ENCODE data around the gene CSF3R. TPM values are rescaled to one million over a fixed set of nuclear protein-coding genes. Genes with fewer than 3 reads are reported as not detected.

CSF3R gene
- total RNA-seq, 1 donor from 2014 or later = not detected

DNA sequence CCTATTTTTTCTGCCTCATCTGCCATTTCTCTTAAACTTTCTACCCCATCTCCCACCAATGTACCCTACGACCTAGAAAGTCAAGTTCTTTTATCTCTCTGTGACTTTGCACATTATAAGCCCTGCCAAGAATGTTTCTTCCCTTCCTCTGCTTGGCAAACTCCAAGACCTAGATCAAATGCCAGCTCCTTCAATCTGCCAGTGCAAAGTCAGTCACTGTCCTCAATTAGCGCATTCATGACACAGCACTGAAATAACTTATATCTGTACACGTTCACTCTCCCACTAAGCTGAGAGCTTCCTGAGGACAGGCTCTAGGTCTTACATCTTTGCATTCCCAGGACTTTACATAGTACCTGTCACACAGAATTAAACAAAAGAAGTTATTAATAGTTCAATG lies 63.6 kb downstream of the CSF3R start:
- no peak for DNase-seq
- TF ChIP-seq, protein P1, sequence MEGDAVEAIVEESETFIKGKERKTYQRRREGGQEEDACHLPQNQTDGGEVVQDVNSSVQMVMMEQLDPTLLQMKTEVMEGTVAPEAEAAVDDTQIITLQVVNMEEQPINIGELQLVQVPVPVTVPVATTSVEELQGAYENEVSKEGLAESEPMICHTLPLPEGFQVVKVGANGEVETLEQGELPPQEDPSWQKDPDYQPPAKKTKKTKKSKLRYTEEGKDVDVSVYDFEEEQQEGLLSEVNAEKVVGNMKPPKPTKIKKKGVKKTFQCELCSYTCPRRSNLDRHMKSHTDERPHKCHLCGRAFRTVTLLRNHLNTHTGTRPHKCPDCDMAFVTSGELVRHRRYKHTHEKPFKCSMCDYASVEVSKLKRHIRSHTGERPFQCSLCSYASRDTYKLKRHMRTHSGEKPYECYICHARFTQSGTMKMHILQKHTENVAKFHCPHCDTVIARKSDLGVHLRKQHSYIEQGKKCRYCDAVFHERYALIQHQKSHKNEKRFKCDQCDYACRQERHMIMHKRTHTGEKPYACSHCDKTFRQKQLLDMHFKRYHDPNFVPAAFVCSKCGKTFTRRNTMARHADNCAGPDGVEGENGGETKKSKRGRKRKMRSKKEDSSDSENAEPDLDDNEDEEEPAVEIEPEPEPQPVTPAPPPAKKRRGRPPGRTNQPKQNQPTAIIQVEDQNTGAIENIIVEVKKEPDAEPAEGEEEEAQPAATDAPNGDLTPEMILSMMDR (IDR thresholded peaks at IDR 0.05; ENCODE audit: partially characterized antibody, unreplicated experiment) = no peak
- H3K27me3 Mint-ChIP-seq (ENCODE audit: unreplicated experiment) = no peaks in the 10 kb centered on the region
- H3K4me1 Mint-ChIP-seq (ENCODE audit: low read depth, unreplicated experiment) = peaks cover 3% of the 10 kb centered on the region
- no peak overlapping the region for H3K4me3 Mint-ChIP-seq (ENCODE audit: unreplicated experiment)
- no peaks in the 10 kb centered on the region for H3K36me3 Mint-ChIP-seq (ENCODE audit: unreplicated experiment)
- no peak overlapping the region for H3K27ac Mint-ChIP-seq (ENCODE audit: unreplicated experiment)
- H3K9me3 Mint-ChIP-seq (ENCODE audit: unreplicated experiment) = no peaks in the 10 kb centered on the region

DNA sequence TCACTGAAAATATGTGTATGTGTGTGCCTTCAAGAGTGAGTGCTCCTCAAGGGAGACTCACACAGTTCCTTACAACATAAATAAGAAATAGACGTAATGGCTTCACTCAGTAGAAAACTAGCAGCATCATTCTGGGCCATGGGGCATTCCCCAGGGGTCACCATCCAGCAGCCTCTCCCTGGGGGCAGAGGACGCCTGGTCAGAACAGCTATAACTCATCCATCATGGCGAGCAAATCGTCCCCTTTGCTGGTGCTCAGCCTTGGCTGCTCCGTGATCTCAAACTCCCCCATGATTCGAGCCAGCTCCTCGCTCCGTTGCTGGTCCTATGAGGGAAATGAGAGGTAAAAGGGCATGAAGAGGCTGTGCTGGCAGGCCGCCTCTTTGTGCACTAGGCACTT lies 64.8 kb downstream of the CSF3R start:
- no peak overlapping the region for H3K4me3 Mint-ChIP-seq (ENCODE audit: unreplicated experiment)
- DNase-seq = no peak
- no peaks in the 10 kb centered on the region for H3K9me3 Mint-ChIP-seq (ENCODE audit: unreplicated experiment)
- H3K4me1 Mint-ChIP-seq (ENCODE audit: low read depth, unreplicated experiment) = peaks cover 3% of the 10 kb centered on the region
- no peak overlapping the region for H3K27ac Mint-ChIP-seq (ENCODE audit: unreplicated experiment)
- TF ChIP-seq, protein P1 (IDR thresholded peaks at IDR 0.05; ENCODE audit: partially characterized antibody, unreplicated experiment) = no peak
- H3K27me3 Mint-ChIP-seq (ENCODE audit: unreplicated experiment) = no peaks in the 10 kb centered on the region
- no peaks in the 10 kb centered on the region for H3K36me3 Mint-ChIP-seq (ENCODE audit: unreplicated experiment)

Other genes starting within 250 kb of the CSF3R start
- 11.8 TPM for gene SH3D21, start 176.5 kb downstream of the CSF3R start, total RNA-seq (ENCODE audit: unreplicated experiment)
- 1.5 TPM for gene EVA1B, start 159.3 kb downstream of the CSF3R start, total RNA-seq (ENCODE audit: unreplicated experiment)
- gene STK40, start 97.0 kb downstream of the CSF3R start, total RNA-seq (ENCODE audit: unreplicated experiment) = 52.9 TPM
- 44.4 TPM for gene LSM10, start 85.0 kb downstream of the CSF3R start, total RNA-seq (ENCODE audit: unreplicated experiment)
- 6.3 TPM for gene OSCP1, start 32.5 kb downstream of the CSF3R start, total RNA-seq (ENCODE audit: unreplicated experiment)
- gene MRPS15, start 18.5 kb downstream of the CSF3R start, total RNA-seq (ENCODE audit: unreplicated experiment) = 65.4 TPM

Data from glutamatergic neuron (in vitro differentiated cells).